Stimulated activated CD8-positive, alpha-beta memory T cell treated with anti-CD3 and anti-CD28 coated beads, Interleukin-4, amount 100 ng/mL, for 4 hours (primary cell): ENCODE measurements around the gene ZFR.

Experiments
- DNase-seq, 2 donors: peaks; one replicate each; pipeline ENCODE4 v3.0.0-alpha.2; 2020; ENCODE audit warnings: low read depth in 2 of 2, low spot score in 1 of 2

Gene ZFR

DNA sequence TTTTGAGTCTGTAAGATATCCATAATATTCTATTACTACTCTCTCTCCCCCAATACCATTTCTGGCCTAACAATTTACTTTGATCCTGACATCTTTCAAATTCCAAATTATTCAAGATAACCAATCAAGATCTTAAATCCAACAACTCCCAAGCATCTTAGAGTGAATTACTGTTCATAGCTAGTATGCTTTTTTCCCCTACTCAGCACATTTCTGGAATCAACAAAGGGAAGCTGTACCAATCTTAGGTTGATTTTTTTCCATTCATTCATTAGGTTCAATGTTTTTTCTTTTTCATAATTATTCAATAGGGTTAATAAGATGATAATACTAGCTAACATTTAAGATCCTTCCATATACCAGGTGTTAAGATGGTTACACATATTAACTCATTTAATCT is 81.5 kb downstream of the ZFR start:
- DNase-seq: no peak

DNA sequence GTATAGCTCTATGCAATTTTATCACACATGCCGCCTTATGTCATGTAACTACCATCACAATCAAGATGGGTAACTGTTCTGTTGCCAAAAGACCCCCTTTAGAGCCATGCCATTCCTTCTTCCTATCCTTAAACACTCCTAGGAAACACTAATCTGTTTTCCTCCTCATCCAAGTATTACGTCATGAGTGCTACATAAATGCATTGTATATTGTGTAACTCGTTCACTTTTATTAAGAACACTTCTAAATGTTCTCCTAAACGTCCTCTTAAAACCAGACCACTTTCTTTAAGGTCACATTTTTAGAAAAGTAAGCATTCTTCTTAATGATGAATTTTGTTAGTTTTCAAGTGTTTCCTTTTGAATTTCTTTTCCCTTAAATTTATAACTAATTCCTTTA is 82.0 kb downstream of the ZFR start:
- DNase-seq: no peak

DNA sequence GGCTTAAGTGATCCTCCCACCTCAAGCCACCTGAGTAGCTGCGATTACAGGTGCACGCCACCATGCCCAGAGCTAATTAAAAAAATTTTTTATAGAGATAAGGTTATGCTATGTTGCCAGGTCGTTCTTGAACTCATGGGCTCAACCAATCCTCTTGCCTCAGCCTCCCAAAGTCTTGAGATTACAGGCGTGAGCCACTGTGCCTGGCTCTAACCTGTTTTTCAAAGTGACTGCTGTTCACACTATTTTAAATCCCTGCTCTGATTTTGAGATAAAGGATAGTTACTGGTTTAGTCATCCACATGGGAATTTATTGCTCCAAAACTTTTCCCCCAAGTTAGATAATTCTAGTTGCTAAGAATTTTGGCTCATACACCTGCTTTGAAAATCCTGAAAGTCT is 83.6 kb downstream of the ZFR start:
- no peak for DNase-seq

DNA sequence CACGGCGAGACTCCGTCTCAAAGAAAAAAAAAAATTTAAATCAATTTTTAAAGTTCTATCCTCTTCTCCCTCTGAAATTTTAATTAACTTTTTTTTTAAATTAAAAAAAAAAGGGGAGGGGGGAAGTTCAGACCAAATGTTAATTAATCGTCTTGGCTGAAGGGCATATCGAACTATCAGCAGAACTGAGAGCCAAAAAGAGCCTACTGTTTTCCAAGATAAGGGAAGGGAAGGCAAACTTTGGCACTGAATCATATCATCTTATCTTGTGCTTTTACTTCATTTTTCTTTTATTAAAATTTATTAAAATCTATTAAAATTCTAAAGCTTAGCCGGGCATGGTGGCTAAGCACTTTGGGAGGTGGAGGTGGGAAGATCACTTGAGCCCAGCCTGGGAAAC is 85.9 kb downstream of the ZFR start:
- no peak for DNase-seq

DNA sequence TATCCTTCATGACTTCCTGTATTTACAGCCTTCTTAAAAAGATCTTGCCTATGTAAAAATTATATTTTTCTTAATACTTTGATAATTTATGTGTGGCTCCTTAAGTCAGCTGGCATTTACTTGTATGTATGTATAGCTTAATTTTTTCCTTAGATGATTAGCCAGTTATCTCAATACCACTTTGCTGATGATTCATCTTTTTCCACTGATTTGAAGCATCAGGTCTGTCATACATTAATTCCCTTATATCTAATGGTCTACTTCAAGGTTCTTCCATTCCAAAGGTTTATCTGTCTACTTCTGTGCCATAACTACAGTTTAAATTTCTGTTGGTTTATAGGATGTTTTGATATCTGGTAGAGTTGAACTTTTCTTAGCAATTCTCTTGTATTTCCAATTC is 86.9 kb downstream of the ZFR start:
- DNase-seq: no peak

DNA sequence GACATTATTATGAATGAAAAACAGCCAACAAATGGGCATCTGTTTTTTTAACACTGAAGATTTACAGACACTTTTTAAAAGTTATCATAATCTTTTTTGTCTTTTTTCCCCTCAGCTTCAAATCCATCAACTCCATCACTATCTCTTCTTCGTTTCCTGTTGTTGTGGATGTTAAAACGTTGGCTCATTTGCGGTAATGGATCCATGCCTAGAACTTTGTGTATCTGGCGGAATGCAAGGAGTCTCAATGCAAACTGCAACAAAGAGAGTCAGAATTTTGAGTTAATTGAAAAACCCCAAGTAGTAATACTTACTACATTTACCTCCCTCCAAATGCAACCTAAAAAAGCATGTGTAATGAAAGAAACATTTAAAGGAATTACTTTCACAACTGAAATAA is 88.9 kb downstream of the ZFR start:
- no peak for DNase-seq

DNA sequence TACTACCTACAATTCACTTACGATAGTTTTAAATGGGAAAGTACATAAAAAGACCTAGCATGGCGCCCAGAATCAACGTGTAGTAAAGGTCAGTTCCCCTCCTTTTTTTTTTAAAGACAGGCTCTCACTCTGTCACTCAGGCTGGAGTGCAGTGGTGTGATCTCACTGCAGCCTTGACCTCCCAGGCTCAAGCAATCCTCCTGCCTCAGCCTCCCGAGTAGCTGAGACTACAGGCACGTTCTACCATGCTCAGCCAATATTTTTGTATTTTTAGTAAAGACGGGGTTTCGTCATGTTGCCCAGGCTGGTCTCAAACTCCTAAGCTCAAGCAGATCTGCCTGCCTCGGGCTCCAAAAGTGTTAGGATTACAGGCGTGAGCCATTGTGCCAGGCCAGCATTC is 91.1 kb downstream of the ZFR start:
- DNase-seq: no peak

DNA sequence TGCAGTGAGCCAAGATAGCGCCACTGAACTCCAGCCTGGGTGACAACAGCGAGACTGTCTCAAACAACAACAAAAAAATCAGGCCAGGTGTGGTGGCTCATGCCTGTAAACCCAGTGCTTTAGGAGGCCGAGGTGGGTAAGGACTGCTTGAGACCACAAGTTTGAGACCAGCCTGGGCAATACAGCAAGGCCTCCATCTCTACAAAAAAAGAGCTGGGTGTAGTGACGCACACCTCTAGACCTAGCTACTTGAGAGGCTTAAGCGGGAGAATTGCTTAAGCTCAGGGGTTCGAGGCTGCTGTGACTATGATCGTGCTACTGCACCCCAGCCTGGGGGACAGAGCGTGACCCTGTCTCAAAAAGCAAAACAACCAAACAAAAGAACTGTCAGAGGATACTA is 91.9 kb downstream of the ZFR start:
- DNase-seq: no peak

DNA sequence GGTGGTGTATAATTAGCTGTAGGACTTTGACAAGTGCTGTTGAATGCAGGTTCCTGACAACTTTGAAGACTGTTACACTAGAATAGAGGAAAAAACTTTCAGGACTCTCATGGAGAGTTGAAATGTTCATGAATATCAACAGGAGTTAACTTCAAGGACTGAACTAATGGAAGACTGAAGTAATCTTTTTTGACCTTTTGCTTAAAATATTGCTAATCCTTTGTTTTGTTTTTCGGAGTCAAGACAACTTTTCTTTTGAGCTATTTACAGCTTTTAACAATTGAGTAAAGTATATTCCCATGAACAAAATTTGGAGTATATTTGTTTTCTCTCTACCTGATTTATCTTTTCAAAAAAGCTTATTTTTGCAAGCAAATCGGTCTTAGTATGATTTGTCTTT is 97.7 kb downstream of the ZFR start:
- DNase-seq: no peak

DNA sequence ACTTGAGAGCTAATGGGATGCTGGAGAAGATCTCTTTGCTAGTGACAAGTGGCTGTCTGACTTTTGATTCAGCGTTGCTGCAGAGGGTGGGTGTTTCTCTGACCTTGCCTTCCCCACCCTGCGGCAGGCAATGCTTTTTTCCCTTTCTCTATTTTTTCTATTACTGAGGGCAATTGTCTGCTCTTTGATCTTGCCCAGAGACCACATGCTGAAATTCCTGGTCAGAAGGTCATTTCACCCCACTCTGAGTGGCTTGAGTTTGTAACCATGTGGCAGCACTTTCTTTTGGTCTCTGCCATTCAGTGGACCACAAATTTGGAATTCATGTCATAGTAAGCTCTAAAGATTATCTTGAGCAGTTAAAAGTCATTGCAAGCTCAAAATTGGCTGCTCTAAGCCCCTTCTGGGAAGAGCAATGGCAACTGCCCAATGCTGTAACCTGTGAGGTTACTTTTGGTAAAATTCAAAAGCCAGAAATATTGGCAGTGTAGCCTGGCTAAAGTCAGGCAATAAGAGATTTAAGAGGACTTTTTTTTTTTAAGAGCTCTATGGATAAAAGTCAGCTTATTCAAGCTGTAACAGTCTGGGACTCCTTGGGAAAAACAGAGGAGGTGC is 101.4 kb downstream of the ZFR start:
- no peak for DNase-seq

DNA sequence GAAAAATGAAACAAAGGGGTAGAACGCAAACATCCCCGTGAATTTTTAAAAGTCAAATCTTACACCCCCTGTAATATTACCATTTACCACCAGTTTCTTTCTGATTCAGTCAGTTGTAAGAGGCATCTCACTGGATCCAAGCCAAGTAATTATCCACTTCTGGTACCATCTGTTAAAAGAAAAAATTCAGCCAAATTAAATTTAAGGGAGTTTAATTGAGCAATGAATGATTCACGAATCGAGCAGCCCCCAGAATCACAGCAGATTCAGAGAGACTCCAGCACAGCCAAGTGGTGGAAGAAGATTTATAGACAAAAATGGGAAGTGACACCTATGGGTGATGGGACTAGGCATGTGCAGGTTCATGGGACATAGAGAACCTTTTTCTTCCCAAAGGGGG is 101.9 kb downstream of the ZFR start:
- DNase-seq: no peak

DNA sequence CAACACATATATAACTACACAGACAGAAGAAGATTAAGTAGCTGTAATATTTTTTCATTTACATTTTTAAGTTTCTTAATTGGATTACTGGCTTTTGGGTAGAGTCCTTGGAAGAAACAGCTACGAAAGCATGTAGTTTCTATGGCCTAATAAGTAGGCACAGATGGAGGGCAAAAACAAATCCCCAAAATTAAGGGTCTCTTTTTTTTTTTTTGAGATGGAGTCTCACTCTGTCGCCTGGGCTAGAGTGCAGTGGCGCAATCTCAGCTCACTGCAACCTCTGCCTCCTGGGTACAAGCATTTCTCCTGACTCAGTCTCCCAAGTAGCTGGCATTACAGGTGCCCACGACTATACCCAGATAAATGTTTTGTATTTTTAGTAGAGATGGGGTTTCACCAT is 104.7 kb downstream of the ZFR start:
- DNase-seq: no peak

DNA sequence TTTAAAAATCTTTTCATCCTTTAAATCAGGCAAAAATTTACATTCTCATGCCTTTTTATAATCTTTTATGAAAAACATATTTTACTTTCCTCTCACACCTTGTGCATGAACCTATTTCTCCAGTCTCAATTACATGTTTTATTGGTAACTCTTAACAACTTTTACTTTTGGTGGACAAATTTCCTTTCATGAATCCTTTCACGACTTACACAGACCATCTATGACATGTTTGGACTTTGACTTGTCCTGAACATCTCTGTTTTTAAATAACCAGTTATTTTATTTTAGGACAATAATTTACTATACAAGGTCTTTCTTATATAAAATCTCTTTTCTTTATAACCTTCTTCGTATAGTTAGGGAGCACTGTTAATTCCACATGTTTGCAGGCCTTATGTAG is 105.3 kb downstream of the ZFR start:
- no peak for DNase-seq

DNA sequence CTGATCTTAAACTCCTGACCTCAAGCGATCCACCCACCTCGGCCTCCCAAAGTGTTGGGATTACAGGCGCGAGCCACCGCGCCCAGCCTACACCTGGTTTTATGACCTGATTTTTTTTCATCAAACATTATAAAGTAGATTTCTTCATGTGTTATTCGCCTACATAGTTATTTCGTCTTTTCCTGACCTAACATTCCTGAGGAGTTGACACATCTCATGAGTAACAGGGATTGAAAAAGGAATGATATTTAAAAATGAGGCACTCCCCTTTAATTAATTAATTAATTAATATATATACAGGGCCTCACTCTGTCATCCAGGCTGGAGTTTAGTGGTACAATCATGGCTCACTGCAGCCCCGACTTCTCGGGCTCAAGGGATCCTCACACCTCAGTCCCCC is 111.6 kb downstream of the ZFR start:
- no peak for DNase-seq

DNA sequence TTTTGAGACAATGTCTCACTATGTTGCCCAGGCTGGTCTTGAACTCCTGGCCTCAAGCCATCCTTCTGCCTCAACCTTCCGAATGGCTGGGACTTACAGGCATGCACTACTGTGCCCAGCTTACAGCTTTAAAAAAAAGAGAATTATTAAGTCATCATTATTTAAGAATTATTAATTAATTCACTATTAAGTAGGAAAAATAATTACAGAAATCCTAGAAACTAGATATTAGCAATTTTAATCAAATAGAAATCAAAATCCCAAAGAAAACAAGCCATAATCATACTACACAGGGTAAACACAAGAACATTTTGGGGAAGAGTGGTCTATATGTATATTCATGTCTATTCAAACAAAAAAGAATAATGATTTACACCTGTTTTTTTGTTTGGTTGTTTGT is 112.2 kb downstream of the ZFR start:
- no peak for DNase-seq

DNA sequence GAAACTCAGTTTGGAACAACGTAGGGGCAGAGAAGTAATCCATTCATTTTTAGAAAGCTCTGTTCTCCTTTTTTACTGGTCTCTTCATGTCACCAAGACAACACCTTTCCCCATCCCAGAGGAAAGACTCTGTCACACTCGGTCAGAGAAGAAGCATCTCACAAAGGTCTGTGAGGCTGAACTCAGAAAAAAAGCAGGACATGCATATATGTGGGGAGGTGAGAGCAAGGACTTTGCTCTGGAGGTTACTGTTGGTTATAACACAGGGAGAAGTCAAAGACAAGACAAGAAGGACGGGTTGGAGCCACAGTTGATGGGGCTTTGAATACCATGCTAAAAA is 112.6 kb downstream of the ZFR start:
- no peak for DNase-seq

DNA sequence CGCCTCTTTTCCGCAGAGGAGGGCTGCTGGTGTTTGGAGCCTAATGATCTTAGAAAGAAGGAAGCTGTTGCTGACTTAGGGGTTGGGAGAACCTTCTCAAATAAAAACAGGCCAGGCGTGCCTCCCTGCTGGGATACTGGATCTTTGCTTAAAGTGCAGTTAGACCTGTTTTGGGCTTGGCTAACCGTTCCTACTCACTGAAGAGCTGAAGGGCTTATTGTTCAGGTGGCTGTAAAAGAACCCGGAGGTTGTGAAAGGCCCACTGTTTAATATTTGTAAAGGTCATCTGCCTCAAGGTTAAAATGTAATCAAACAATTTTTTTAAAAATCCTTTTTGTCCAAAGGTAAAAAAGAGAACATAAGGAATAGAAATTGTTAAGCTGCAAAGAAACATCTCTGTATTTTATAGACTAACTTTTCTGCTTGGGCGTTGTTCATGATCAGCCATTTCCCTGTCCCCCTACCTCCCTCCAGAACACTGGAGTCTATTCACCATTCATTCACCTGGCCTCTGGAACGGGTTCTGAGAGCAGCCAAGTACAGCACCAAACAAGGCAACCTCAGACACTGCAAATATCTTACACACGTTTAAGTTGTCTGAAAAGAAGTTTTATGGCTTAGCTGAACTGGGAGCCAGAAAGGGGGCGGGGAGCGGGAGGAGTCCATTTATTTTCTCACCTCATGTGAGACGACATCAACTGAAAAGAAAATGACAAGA is 113.2 kb downstream of the ZFR start:
- no peak for DNase-seq

DNA sequence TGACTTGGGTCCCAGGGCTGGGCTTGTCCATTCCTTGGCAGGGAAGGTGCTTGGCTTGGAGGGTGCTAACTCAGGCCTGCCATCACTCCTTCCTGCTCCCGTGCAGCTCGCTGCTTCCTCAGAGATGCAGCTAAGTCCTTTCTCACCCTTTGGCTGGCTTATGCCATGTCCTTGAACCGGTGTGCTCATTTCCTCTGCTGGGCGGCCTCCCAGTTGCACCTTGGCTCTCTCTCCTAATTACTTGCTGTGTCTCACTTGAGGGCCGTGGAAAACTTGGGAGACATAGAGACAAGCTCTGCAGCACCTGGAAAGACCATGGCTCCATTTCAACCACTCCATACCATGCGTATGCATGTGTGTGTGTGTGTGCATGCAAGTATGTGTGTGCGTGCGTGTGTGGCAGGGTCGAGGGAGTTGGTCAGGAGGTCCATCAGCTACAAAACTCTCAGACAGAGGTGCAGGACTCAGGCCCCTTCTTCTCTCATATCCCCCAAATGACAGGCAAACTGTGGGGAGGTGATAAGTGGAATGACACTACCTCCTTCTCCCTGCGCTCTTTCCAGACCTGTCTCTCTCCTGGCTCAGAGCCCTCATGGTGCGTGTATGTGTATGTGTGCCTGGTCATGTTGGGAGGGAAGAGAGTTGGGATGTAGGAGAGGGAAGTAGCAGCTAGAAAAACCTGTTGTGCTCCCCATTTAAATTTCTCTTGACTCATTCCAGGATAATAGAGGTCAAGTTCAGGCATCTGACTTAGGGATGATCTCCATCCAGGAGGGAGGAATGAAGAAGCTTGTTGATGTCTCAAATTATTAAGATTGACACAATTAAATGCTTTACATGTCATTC is 114.2 kb downstream of the ZFR start:
- DNase-seq: no peak

DNA sequence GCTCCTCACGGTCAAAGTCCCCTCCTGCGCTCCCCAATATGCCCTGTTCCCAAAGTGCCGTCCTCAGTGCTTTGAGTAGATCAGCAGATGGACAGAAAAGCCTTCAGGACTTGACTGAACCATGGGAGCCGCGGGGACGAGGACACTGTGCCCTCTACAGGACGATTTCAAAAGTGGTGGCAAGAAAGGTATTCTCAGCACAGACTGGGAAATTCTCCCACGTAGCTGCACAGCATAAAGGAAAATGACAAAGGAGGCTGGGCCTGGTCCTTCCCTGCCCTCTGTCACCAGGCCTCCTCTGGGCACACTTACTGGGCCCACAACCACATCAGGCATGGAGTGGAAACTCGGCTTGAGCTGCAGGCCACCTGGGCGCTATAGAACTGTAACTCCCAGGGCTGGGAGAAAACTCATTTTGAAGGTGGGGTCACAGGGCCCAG is 115.1 kb downstream of the ZFR start:
- DNase-seq: peak in 1 of 2 donors; percentile 8

DNA sequence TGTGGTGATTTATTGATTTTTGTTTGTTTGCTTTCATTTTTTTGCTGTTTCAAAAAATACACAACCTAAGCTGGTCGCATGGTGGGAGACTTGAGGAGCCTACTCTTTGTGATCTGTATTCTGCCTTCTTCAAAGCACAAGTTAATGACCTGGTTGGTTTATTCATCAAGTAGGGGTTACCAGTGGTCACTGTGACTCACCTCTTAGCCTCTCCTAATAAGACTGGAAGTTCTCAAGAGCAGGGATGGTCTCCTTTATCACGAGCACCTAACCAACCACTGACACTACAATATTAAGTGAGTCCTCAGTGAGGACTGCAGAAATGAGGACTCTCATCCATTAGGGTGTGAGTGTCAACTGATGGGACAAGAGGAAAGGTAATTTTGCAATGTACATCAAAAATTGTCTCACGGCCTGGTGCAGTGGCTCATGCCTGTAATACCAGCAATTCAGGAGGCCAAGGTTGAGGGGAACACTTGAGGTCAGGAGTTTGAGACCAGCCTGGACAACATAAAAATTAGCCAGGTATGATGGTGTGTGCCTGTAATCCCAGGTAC is 118.2 kb downstream of the ZFR start:
- no peak for DNase-seq

DNA sequence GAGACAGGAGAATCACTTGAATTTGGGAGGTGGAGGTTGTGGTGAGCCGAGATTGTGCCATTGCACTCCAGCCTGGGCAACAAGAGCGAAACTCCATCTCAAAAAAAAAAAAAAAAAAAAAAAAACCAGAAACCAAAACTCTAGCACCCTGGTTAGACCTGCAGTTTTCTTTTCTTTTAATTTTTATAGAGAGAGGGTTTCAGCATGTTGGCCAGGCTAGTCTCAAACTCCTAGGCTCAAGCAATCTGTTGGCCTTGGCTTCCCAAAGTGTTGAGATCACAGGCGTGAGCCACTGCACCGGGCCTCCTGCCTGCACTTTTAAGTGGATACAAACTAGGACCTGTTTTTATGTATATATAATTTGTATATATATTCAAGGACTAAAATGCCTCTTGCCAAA is 118.9 kb downstream of the ZFR start:
- no peak for DNase-seq

DNA sequence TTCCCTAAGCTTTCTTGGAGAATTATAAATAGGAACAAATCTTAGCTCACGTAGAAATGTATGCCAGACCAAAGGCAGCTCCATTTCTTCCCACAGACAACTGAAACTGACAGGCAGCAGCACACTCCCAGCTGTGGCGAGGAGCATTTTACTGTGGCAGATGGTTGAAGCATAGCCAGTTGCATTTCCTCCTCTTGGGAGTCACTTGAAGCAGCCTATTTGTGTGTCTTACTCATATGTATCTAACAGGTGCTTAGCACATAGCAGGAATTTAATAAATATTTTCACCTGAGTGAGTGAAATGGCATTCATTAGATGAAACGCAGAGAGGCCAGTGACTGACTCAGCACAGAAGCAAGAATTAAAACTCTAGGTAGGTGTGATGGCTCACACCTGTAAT is 119.5 kb downstream of the ZFR start:
- DNase-seq: no peak
